Globus pallidus (tissue), 1 donor: ENCODE results near the gene KRTAP2-1.
"Not testable (repeated sequence)": the region's sequence is repeated elsewhere in the genome, so short reads cannot be mapped to it uniquely, and the experiment has no call there.

Source experiments
- DNase-seq: peaks from one replicate; pipeline ENCODE4 v3.0.0-alpha.2; 2015; ENCODE audit warnings: low spot score

The KRTAP2-1 gene

GRCh38 chr17:41012326-41013120, 34.6 kb downstream of the KRTAP2-1 start:
- no peak for DNase-seq

GRCh38 chr17:41010441-41010840, 36.7 kb downstream of the KRTAP2-1 start:
- no peak for DNase-seq

GRCh38 chr17:41009936-41010335, 37.2 kb downstream of the KRTAP2-1 start:
- DNase-seq: no peak

GRCh38 chr17:41009301-41009760, 37.8 kb downstream of the KRTAP2-1 start:
- DNase-seq: no peak

- no peak for DNase-seq
These were observed 38.3 kb downstream of the KRTAP2-1 start, which contains the start of gene KRTAP3-1 for GRCh38 chr17:41008811-41009210. TSS of gene KRTAP3-1 (minus strand) at chr17:41009128. CDS start at chr17:41009074, 54 bp downstream.

GRCh38 chr17:41004397-41004796, 42.7 kb downstream of the KRTAP2-1 start:
- no peak for DNase-seq

GRCh38 chr17:41003926-41004325, 43.2 kb downstream of the KRTAP2-1 start:
- DNase-seq: no peak

GRCh38 chr17:41002814-41003213, 44.3 kb downstream of the KRTAP2-1 start:
- no peak for DNase-seq

GRCh38 chr17:41001795-41002194, 45.3 kb downstream of the KRTAP2-1 start:
- DNase-seq: no peak

GRCh38 chr17:40999563-40999962, 47.6 kb downstream of the KRTAP2-1 start, which contains the start of gene KRTAP3-2:
TSS of gene KRTAP3-2 (minus strand) at chr17:40999906. CDS start at chr17:40999853, 53 bp downstream.
- DNase-seq: not testable (repeated sequence)

- DNase-seq: no peak
These were observed 49.8 kb downstream of the KRTAP2-1 start for GRCh38 chr17:40997361-40997760.

GRCh38 chr17:40996829-40997228, 50.3 kb downstream of the KRTAP2-1 start:
- DNase-seq: no peak
